GM21619 (cell line): ENCODE measurements around the gene MID1.

Experiments
- ATAC-seq: cut with Tn5 transposase; IDR thresholded peaks from one replicate; pipeline ENCODE4 v1.9.1; 2021; ENCODE audit not compliant: unreplicated experiment

MID1 gene

GRCh38 chrX:10447564-10448214 lies 172.7 kb downstream of the MID1 start:
- ATAC-seq = no peak

GRCh38 chrX:10444204-10444603 lies 176.2 kb downstream of the MID1 start:
- no peak for ATAC-seq

GRCh38 chrX:10441464-10441863 lies 178.9 kb downstream of the MID1 start:
- ATAC-seq = no peak

- ATAC-seq = no peak
Observed at GRCh38 chrX:10433296-10433965, 187.0 kb downstream of the MID1 start.

GRCh38 chrX:10429908-10430307 lies 190.5 kb downstream of the MID1 start:
- ATAC-seq = no peak

GRCh38 chrX:10427249-10427648 lies 193.1 kb downstream of the MID1 start:
- ATAC-seq = no peak

- no peak for ATAC-seq
Observed at GRCh38 chrX:10423716-10424115, 196.7 kb downstream of the MID1 start.

- no peak for ATAC-seq
Observed at GRCh38 chrX:10420134-10420533, 200.3 kb downstream of the MID1 start.

GRCh38 chrX:10416424-10416823 lies 204.0 kb downstream of the MID1 start:
- no peak for ATAC-seq

- ATAC-seq = no peak
Observed at GRCh38 chrX:10415306-10416001, 204.9 kb downstream of the MID1 start.

GRCh38 chrX:10414862-10415261 lies 205.5 kb downstream of the MID1 start:
- ATAC-seq = no peak

- ATAC-seq = no peak
Observed at GRCh38 chrX:10414156-10414824, 206.1 kb downstream of the MID1 start.

- ATAC-seq = no peak
Observed at GRCh38 chrX:10404436-10404835, 215.9 kb downstream of the MID1 start.

- no peak for ATAC-seq
Observed at GRCh38 chrX:10401239-10401638, 219.1 kb downstream of the MID1 start.

GRCh38 chrX:10399043-10399741 lies 221.2 kb downstream of the MID1 start:
- ATAC-seq = no peak

GRCh38 chrX:10398215-10398614 lies 222.2 kb downstream of the MID1 start:
- no peak for ATAC-seq

GRCh38 chrX:10397349-10397748 lies 223.0 kb downstream of the MID1 start:
- ATAC-seq = no peak

- no peak for ATAC-seq
Observed at GRCh38 chrX:10395643-10396042, 224.7 kb downstream of the MID1 start.
